Heart left ventricle (tissue), 16 donors: Measurements from ENCODE around the gene COX4I1. TPM values are rescaled to one million over a fixed set of nuclear protein-coding genes. Genes with fewer than 3 reads are reported as not detected.
"Not testable (repeated sequence)": the region's sequence is repeated elsewhere in the genome, so short reads cannot be mapped to it uniquely, and the experiment has no call there.

Experiments
- ATAC-seq, 4 donors: fragments of 200-7000 bp; cut with Tn5 transposase; one replicate each; pipeline ENCODE4 v1.9.1; 2020 to 2022; ENCODE audit warnings: moderate library complexity in 4 of 4, mild to moderate bottlenecking in 3 of 4, moderate number of reproducible peaks in 1 of 4
- DNase-seq, 5 donors: peaks; one replicate each; pipeline ENCODE4 v3.0.0-alpha.2; 2020
- H3K27ac ChIP-seq, 12 donors: fragments of 200-600 bp; sonication (generic) in 4 of 12; one replicate each; pipeline versions ENCODE4 v1.5.0 to v1.8.0; 2016 to 2022; ENCODE audit warnings: mild to moderate bottlenecking in 2 of 12
- H3K27me3 ChIP-seq, 9 donors: fragments of 200-600 bp; sonication (generic) in 2 of 9; one replicate each; pipeline versions ENCODE4 v1.5.1 to v1.8.0; 2016 to 2022; ENCODE audit warnings: mild to moderate bottlenecking in 3 of 9
- H3K36me3 ChIP-seq, 9 donors: fragments of 200-600 bp; sonication (generic) in 2 of 9; one replicate each; pipeline versions ENCODE4 v1.5.0 to v1.8.0; 2018 to 2022; ENCODE audit warnings: mild to moderate bottlenecking in 2 of 9
- H3K4me1 ChIP-seq, 12 donors: fragments of 200-600 bp; sonication (generic) in 4 of 12; one replicate each; pipeline versions ENCODE4 v1.5.0 to v1.8.0; 2016 to 2022; ENCODE audit warnings: mild to moderate bottlenecking in 3 of 12
- H3K4me3 ChIP-seq, 12 donors: fragments of 200-600 bp; sonication (generic) in 4 of 12; one replicate each; pipeline versions ENCODE4 v1.5.0 to v1.8.0; 2017 to 2022; ENCODE audit warnings: mild to moderate bottlenecking in 9 of 12, moderate library complexity in 4 of 12
- H3K9me3 ChIP-seq, 12 donors: fragments of 200-600 bp; sonication (generic) in 4 of 12; one replicate each; pipeline versions ENCODE4 v1.5.0 to v1.8.0; 2016 to 2022; ENCODE audit warnings: mild to moderate bottlenecking in 1 of 12
- POLR2A ChIP-seq, 2 donors: fragments of 450-650 bp; IDR thresholded peaks; one replicate each; pipeline ENCODE4 v1.6.1; 2017; ENCODE audit warnings: antibody characterized with exemption in 2 of 2, mild to moderate bottlenecking in 2 of 2, moderate library complexity in 2 of 2
- WGBS, 4 donors: extraction: QIAGEN DNeasy Blood & Tissue Kit in 2 of 4; methylation state at CpG; one replicate each; pipeline versions ENCODE4 v1.1.5 to v1.1.7; 2013 to 2018; 5-methylcytosine and 5-hydroxymethylcytosine counted together
- intact Hi-C, 10 donors: fragments of 100-400 bp; cut with DNase I; formaldehyde crosslinking; loops; one replicate each; pipeline versions ENCODE4 v1.11.1 to v1.14.2; 2022
- polyA plus RNA-seq, 2 donors: library from polyadenylated mRNA; stranded (reverse); fragments of 200-250 nt; gene quantifications; one replicate each; pipeline ENCODE4 v1.2.3, GENCODE V29; 2013
- total RNA-seq, 9 donors: library from RNA; depleted of rRNA in 2 of 9; stranded (reverse); fragments of >200 nt in 2 of 9; fragmentation: NEBNext Ultra II Directional in 3 of 9; extraction: Animal tissue kit (Norgen Biotek cat#: 25700) in 3 of 9; gene quantifications; one replicate each; pipeline versions ENCODE4 v1.1.0 to v1.2.4, GENCODE V29; 2016 to 2023
- TF ChIP-seq, protein P1 (sequence below), 12 donors: fragments of 200-600 bp; sonication (generic) in 4 of 12; IDR thresholded peaks; one replicate each; pipeline versions ENCODE4 v1.5.0 to v1.8.0; 2018 to 2022; ENCODE audit warnings: antibody characterized with exemption in 12 of 12, mild to moderate bottlenecking in 5 of 12
- donor health status: ischemic (EF 13 %, LVEDD 7.1; RV severe dilation, severe dysfunction).
- donor health status: healthy with polysubstance abuse.
- donor health status: DM: no; HTN: yes; CAD: no.
- donor health status: DM: no; HTN: no; CAD: no.
- donor health status: ischemic (EF 25% LVEDD 6.9; RV normal size, moderate dysfunction).
- donor health status: ischemic (EF 25% LVEDD 5.7; RV mildly dilated, moderate dysfunction).
- donor health status: healthy.
- donor health status: DM: yes; HTN: yes; CAD: no.
- donor health status: ischemic (EF 35%, LVEDD 5.7; RV mildly dilated, moderate dysfunction).
- donor health status: nonischemic (EF 11% LVEDD 7.7; RV severe dilation, severe dysfunction).
- donor health status: DM: yes; HTN: yes; CAD: no.
- donor health status: PGD.
- donor health status: ischemic (EF 29% LVEDD 5.4; RV normal size, mild dysfunction).
- donor health status: nonischemic (EF 23%, LVEDD 6.1; RV moderate dilation, normal function).

Gene COX4I1
- total and polyA plus RNA-seq, 11 donors, result 1,047 to 5,448 (median 1,793) TPM

- DNase-seq, result no peak
- 59 to 67% (median 65%) methylated on average over 17 to 22 of the region's 22 CpGs for WGBS, 4 donors
- intact Hi-C loops, result no loop called here
- peaks cover 0 to 63% (median 18%) of the 10 kb centered on the region in 9 donors for H3K27me3 ChIP-seq
- H3K4me1 ChIP-seq, result peaks cover 0 to 25% (median 0%) of the 10 kb centered on the region in 12 donors
- no peak overlapping the region for H3K4me3 ChIP-seq
- TF ChIP-seq POLR2A (IDR thresholded peaks at IDR 0.05), result no peak
- TF ChIP-seq, protein P1, sequence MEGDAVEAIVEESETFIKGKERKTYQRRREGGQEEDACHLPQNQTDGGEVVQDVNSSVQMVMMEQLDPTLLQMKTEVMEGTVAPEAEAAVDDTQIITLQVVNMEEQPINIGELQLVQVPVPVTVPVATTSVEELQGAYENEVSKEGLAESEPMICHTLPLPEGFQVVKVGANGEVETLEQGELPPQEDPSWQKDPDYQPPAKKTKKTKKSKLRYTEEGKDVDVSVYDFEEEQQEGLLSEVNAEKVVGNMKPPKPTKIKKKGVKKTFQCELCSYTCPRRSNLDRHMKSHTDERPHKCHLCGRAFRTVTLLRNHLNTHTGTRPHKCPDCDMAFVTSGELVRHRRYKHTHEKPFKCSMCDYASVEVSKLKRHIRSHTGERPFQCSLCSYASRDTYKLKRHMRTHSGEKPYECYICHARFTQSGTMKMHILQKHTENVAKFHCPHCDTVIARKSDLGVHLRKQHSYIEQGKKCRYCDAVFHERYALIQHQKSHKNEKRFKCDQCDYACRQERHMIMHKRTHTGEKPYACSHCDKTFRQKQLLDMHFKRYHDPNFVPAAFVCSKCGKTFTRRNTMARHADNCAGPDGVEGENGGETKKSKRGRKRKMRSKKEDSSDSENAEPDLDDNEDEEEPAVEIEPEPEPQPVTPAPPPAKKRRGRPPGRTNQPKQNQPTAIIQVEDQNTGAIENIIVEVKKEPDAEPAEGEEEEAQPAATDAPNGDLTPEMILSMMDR (IDR thresholded peaks at IDR 0.05), result no peak
- no peaks in the 10 kb centered on the region for H3K9me3 ChIP-seq
- ATAC-seq, result no peak
- no peak overlapping the region for H3K27ac ChIP-seq
- no peaks in the 10 kb centered on the region for H3K36me3 ChIP-seq
These were observed 36.6 kb downstream of the COX4I1 start for GRCh38 chr16:85835956-85836705.

DNA sequence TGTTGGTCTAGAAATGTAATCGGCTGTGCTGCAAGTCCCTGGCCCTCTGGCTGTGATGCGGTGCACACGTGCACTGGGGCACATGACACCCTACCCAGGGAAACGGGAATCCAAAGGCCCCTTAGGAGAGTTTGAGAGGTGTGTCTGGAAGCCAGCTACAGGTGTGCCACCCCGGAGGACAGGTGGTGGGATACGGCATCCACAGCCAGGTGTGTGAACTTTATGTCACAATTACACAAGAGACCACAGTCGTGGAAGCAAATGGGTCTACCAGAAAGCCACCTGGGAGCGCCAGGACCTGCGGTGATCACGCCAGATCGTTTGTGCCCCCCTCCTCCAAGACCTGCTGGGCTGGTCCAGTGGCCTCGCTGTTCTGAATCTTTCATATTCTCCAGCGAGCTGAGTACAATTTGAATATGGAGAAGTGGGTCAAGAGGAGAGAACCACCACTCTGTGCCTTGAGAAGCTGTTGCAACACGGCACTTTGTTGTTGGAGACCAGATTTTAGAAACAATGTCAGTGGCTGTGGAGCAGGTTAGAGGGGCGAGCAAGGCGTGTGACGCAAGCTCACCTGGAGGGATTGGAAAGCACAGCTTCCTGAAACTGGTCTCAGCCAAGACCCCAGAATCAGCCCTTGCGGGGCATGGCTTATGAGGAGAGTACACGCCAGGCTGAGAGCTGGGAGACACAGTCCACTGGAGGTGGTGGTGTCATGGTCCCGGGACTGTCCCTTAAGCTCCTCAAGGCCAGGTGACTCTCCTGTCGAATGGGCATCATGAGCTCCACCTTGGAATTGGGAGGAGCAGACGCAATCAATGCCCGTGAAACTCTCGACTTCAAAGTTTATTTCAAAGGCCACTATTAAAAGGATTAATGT lies 37.4 kb downstream of the COX4I1 start:
- Histone ChIP-seq H3K9me3 (no peaks in the 10 kb centered on the region), H3K27me3 (peaks cover 0 to 55% (median 18%) of the 10 kb centered on the region in 9 donors), H3K27ac (no peak overlapping the region), H3K4me3 (no peak overlapping the region), H3K4me1 (peaks cover 0 to 25% (median 0%) of the 10 kb centered on the region in 12 donors), H3K36me3 (no peaks in the 10 kb centered on the region)
- DNase-seq, result no peak
- 69 to 79% (median 74%) methylated on average over 22 to 24 of the region's 24 CpGs for WGBS, 4 donors
- ATAC-seq, result no peak
- TF ChIP-seq, protein P1 (IDR thresholded peaks at IDR 0.05), result no peak
- TF ChIP-seq POLR2A (IDR thresholded peaks at IDR 0.05), result no peak
- intact Hi-C loops, result no loop called here

DNA sequence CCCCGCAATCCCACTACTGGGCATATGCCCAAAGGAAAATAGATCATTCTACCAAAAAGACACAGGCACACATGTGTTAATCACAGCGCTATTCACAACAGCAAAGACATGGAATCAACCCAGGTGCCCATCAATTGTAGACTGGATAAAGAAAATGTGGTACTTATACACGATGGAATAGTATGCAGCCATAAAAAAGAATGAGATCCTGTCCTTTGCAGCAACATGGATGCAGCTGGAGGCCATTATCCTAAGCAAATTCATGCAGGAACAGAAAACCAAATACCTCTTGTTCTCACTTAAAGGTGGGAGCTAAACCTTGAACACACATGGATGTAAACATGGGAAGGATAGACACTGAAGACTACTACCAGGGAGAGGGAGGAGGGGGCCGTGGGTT lies 38.2 kb downstream of the COX4I1 start:
- peaks cover 0 to 51% (median 16%) of the 10 kb centered on the region in 9 donors for H3K27me3 ChIP-seq

DNA sequence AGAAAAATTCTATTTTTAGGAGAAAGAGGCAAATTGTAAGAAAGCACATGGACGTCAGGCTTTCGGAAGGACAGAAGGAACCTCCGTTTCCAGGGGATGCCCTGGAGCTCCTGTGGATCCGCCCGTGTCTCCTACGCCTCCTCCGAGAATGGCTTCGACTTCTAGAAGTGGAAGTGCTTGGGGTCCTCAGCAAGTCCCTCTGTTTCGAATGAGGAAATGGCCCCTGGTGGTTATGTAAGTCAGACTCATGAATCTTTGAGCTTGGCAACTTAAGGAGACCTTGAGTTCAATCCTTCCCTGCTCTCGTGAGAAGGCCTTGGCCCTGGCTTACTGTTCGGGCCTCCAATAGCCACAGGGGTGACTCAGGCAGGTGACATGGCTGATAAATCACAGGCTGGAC lies 38.9 kb downstream of the COX4I1 start:
- 75 to 86% (median 79%) methylated on average over 11 of the region's 11 CpGs for WGBS, 4 donors

More for the DNA sequence above, 38.2 kb downstream of the COX4I1 start:
- ATAC-seq, H3K36me3 ChIP-seq, DNase-seq, intact Hi-C loops, H3K27ac ChIP-seq, H3K4me3 ChIP-seq, H3K9me3 ChIP-seq: not testable (repeated sequence)
- 88 to 92% (median 90%) methylated on average over 4 of the region's 4 CpGs for WGBS, 4 donors
- peaks cover 0 to 25% (median 0%) of the 10 kb centered on the region in 12 donors for H3K4me1 ChIP-seq

More for the DNA sequence above, 38.9 kb downstream of the COX4I1 start:
- Histone ChIP-seq H3K27ac (no peak overlapping the region), H3K27me3 (peaks cover 0 to 44% (median 10%) of the 10 kb centered on the region in 9 donors), H3K4me3 (no peak overlapping the region), H3K36me3 (no peaks in the 10 kb centered on the region), H3K4me1 (peaks cover 0 to 19% (median 0%) of the 10 kb centered on the region in 12 donors), H3K9me3 (peaks cover 0 to 3% (median 0%) of the 10 kb centered on the region in 12 donors)
- intact Hi-C loops, result no loop called here
- ATAC-seq (peak in 1 of 4 donors; percentile 26), DNase-seq (no peak)
- no peak for TF ChIP-seq POLR2A (IDR thresholded peaks at IDR 0.05)
- TF ChIP-seq, protein P1 (IDR thresholded peaks at IDR 0.05), result no peak
